ENCODE results near the gene EDN2. TPM values are rescaled to one million over a fixed set of nuclear protein-coding genes. Genes with fewer than 3 reads are reported as not detected.

EDN2 gene
- total and polyA plus RNA-seq, 7 donors: 0.57 to 4.8 (median 1.5) TPM; not detected in 3

GRCh38 chr1:41523071-41523470 is 38.6 kb upstream of the EDN2 start:
- intact Hi-C loops (cut with DNase I): no loop called here
- WGBS, 2 donors: 67 to 79% methylated on average over 10 of the region's 10 CpGs

GRCh38 chr1:41521766-41522165 is 37.3 kb upstream of the EDN2 start:
- Histone ChIP-seq H3K4me3 (no peak overlapping the region), H3K27ac (no peak overlapping the region), H3K27me3 (no peaks in the 10 kb centered on the region), H3K9me3 (no peaks in the 10 kb centered on the region), H3K4me1 (peaks cover 0 to 6% (median 3%) of the 10 kb centered on the region in 4 donors), H3K36me3 (no peaks in the 10 kb centered on the region)
- intact Hi-C loops (cut with DNase I): no loop called here
- 84 to 90% methylated on average over 12 of the region's 12 CpGs for WGBS, 2 donors
- TF ChIP-seq CTCF (IDR thresholded peaks at IDR 0.05) (no peak), POLR2AphosphoS5 (IDR thresholded peaks at IDR 0.05) (no peak), POLR2A (IDR thresholded peaks at IDR 0.05) (no peak), EP300 (IDR thresholded peaks at IDR 0.05) (no peak)
- no peak for DNase-seq

More at GRCh38 chr1:41523071-41523470, 38.6 kb upstream of the EDN2 start:
- H3K4me1 ChIP-seq: no peaks in the 10 kb centered on the region
- no peak for DNase-seq
- no peak overlapping the region for H3K4me3 ChIP-seq
- TF ChIP-seq POLR2A (IDR thresholded peaks at IDR 0.05) (no peak), CTCF (IDR thresholded peaks at IDR 0.05) (no peak), POLR2AphosphoS5 (IDR thresholded peaks at IDR 0.05) (no peak), EP300 (IDR thresholded peaks at IDR 0.05) (no peak)
- H3K9me3 ChIP-seq: no peaks in the 10 kb centered on the region
- no peaks in the 10 kb centered on the region for H3K36me3 ChIP-seq
- no peak overlapping the region for H3K27ac ChIP-seq
- H3K27me3 ChIP-seq: no peaks in the 10 kb centered on the region

- 83 to 85% methylated on average over 15 of the region's 15 CpGs for WGBS, 2 donors
- Histone ChIP-seq H3K4me1 (peaks cover 0 to 11% (median 9%) of the 10 kb centered on the region in 4 donors), H3K4me3 (no peak overlapping the region), H3K9me3 (no peaks in the 10 kb centered on the region), H3K27ac (no peak overlapping the region), H3K27me3 (no peaks in the 10 kb centered on the region), H3K36me3 (no peaks in the 10 kb centered on the region)
- TF ChIP-seq CTCF (IDR thresholded peaks at IDR 0.05): no peak
- no peak for TF ChIP-seq POLR2AphosphoS5 (IDR thresholded peaks at IDR 0.05)
- intact Hi-C loops (cut with DNase I): no loop called here
- no peak for DNase-seq
Observed at GRCh38 chr1:41520951-41521752, 36.7 kb upstream of the EDN2 start.

- Histone ChIP-seq H3K9me3 (no peaks in the 10 kb centered on the region), H3K36me3 (no peaks in the 10 kb centered on the region), H3K27ac (no peak overlapping the region), H3K4me3 (no peak overlapping the region), H3K4me1 (peaks cover 0 to 20% (median 17%) of the 10 kb centered on the region in 4 donors), H3K27me3 (no peaks in the 10 kb centered on the region)
- TF ChIP-seq EP300 (IDR thresholded peaks at IDR 0.05): no peak
- no peak for TF ChIP-seq POLR2A (IDR thresholded peaks at IDR 0.05)
- no peak for TF ChIP-seq CTCF (IDR thresholded peaks at IDR 0.05)
- no peak for TF ChIP-seq POLR2AphosphoS5 (IDR thresholded peaks at IDR 0.05)
- intact Hi-C loops (cut with DNase I): loop anchor here (5.0 kb wide), 1 partner anchor 87 kb away; no protein-coding TSS in a partner anchor
- 76 to 95% methylated on average over 5 of the region's 5 CpGs for WGBS, 2 donors
- no peak for DNase-seq
Observed at GRCh38 chr1:41519667-41520066, 35.2 kb upstream of the EDN2 start.
